ENCODE measurements around the gene ASCL4. TPM values are rescaled to one million over a fixed set of nuclear protein-coding genes. Genes with fewer than 3 reads are reported as not detected.

The ASCL4 gene
- total and polyA plus RNA-seq, 2 of the 8 experiments (the other 6 are each of a cell fraction or from before 2014, with no cell fraction given), result not detected

DNA sequence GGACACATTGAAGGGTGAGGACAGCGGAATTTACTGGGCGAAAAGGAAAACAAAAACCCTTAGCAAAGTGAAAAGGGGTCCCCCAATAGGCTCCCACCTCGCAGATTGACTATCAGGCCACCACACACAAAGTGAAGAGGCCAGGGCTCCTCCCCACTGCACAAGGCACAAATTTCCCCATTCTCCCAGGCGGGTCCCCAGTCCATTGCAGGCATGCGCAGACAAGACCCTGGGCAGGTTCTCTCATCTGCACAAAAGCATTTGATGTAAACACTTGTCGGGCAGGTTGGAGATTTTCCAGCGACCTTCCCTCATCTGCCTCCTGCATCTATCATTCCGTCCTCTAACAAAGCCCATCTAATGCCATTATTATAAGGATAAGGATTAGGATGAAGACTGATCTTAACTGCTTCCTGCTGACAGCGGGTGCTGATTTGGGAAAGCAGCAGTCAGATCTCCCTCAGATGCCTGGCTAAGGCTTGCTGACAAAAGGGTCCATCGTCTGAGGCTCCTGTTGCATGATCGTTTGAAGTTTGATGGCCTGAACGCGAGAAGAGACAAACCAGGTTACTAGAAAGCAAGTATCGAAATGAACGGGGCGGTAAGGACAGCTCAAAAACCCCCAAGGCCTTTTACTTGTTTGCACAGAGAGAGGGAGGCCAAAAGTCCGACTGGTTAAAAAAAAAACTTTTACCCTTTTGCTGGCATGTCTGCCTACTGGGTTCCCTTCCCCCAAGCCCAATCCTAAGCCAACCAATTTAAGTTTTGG, 14.4 kb downstream of the ASCL4 start:
- H3K18ac ChIP-seq (ENCODE audit: extremely low read depth, low read length), result no peak overlapping the region
- no peak overlapping the region for H3K4me3 ChIP-seq (ENCODE audit: extremely low read depth in 1 of 4, insufficient read depth in 2 of 4, low read depth in 3 of 4, low read length in 4 of 4)
- no peak overlapping the region for H3K23ac ChIP-seq (ENCODE audit: insufficient read length)
- H2BK120ac ChIP-seq (replicated peaks; ENCODE audit: low read depth, low read length), result no peak overlapping the region
- no peak overlapping the region for H2BK5ac ChIP-seq (ENCODE audit: low read depth, low read length)
- no peak overlapping the region for H2BK15ac ChIP-seq (ENCODE audit: low read length)
- no peaks in the 10 kb centered on the region for H3K79me1 ChIP-seq (ENCODE audit: low read depth, low read length)
- POLR2A ChIA-PET (ENCODE audit: partially characterized antibody), result no interaction called here
- no peaks in the 10 kb centered on the region for H3K4me1 ChIP-seq (replicated peaks in 1 of 4; ENCODE audit: control insufficient read depth in 3 of 4, insufficient read depth in 4 of 4, low read length in 3 of 4)
- H2BK20ac ChIP-seq (ENCODE audit: low read length), result no peak overlapping the region
- H3K79me2 ChIP-seq (ENCODE audit: control insufficient read depth in 1 of 2, insufficient read depth in 2 of 2, low read length in 2 of 2), result no peaks in the 10 kb centered on the region
- FAIRE-seq (no peak), DNase-seq (ENCODE audit: low read depth in 1 of 2, low spot score in 2 of 2) (no peak)
- no peak overlapping the region for H3K4ac ChIP-seq (replicated peaks; ENCODE audit: insufficient read length, low read depth, low read length)
- CTCF ChIA-PET (ENCODE audit: partially characterized antibody), result interaction anchor here (2.3 kb wide), 1 partner anchor 13 kb away, joined by 11 read pairs; the partner anchor contains the start of gene ASCL4
- no peak overlapping the region for H3K9ac ChIP-seq (replicated peaks in 1 of 4; ENCODE audit: extremely low read depth in 1 of 4, low read depth in 3 of 4, low read length in 3 of 4)
- 89% methylated on average over 17 of the region's 17 CpGs; no CpG with 5 or more reads in 1 of the 2 experiments for WGBS, 2 experiments (ENCODE audit: extremely low coverage in 1 of 2, insufficient coverage in 1 of 2, insufficient read length in 1 of 2, insufficient replicate concordance in 2 of 2, low coverage in 1 of 2, low lambda C conversion rate in 2 of 2, missing lambda C conversion rate in 1 of 2)
- H3K14ac ChIP-seq (ENCODE audit: insufficient read length), result no peak overlapping the region
- no peak overlapping the region for H4K5ac ChIP-seq (ENCODE audit: insufficient read length, low read depth, low read length)
- H3K9me3 ChIP-seq (ENCODE audit: insufficient read depth in 2 of 2, low read depth in 1 of 2, low read length in 1 of 2), result peaks cover 0 to 10% of the 10 kb centered on the region in 2 experiments; a peak in 2 of 4 replicates
- H3K36me3 ChIP-seq (ENCODE audit: control insufficient read depth in 2 of 4, insufficient read depth in 4 of 4, low read length in 3 of 4), result no peaks in the 10 kb centered on the region
- no peak overlapping the region for H4K91ac ChIP-seq (replicated peaks; ENCODE audit: insufficient read length, low read length)
- no peak overlapping the region for H2BK12ac ChIP-seq (ENCODE audit: low read depth, low read length)
- H4K20me1 ChIP-seq (replicated peaks in 1 of 2; ENCODE audit: control insufficient read depth in 1 of 2, insufficient read depth in 2 of 2, low read length in 2 of 2), result no peaks in the 10 kb centered on the region
- no peaks in the 10 kb centered on the region; the same call in 1 of the 2 replicates for H3K23me2 ChIP-seq (ENCODE audit: low read depth, low read length)
- H2AFZ ChIP-seq (ENCODE audit: low read length), result peak overlapping the region; percentile 39; the same call in 1 of the 2 replicates
- no peak overlapping the region for H3K27ac ChIP-seq (ENCODE audit: low read depth, low read length)
- H3K4me2 ChIP-seq (ENCODE audit: insufficient read depth in 1 of 2, low read depth in 2 of 2, low read length in 2 of 2), result no peak overlapping the region
- no peak overlapping the region for H2AK5ac ChIP-seq (ENCODE audit: low read depth, low read length)
- H4K8ac ChIP-seq (ENCODE audit: extremely low read depth, insufficient read depth, low read length), result no peak overlapping the region
- H3K27me3 ChIP-seq (replicated peaks in 1 of 4; ENCODE audit: control insufficient read depth in 3 of 4, extremely low read depth in 1 of 4, insufficient read depth in 3 of 4, low read length in 3 of 4), result no peaks in the 10 kb centered on the region
- H3K56ac ChIP-seq (replicated peaks; ENCODE audit: insufficient read length, low read depth, low read length), result no peak overlapping the region
- TF ChIP-seq CBX5 (IDR thresholded peaks at IDR 0.05; ENCODE audit: low read depth, low read length), result no peak
- TF ChIP-seq SP2 (IDR thresholded peaks at IDR 0.05; ENCODE audit: low read length), result no peak
- no peak for TF ChIP-seq TAF1 (IDR thresholded peaks at IDR 0.05; ENCODE audit: low read depth, low read length)
- TF ChIP-seq POU5F1 (IDR thresholded peaks at IDR 0.05; ENCODE audit: low read depth, low read length), result no peak
- no peak for TF ChIP-seq CEBPB (IDR thresholded peaks at IDR 0.05; ENCODE audit: low read depth, low read length)
- TF ChIP-seq TCF12 (IDR thresholded peaks at IDR 0.05; ENCODE audit: low read depth, low read length), result no peak
- TF ChIP-seq HDAC6 (IDR thresholded peaks at IDR 0.05; ENCODE audit: low read depth, low read length), result no peak
- TF ChIP-seq EP300 (IDR thresholded peaks at IDR 0.05; ENCODE audit: borderline replicate concordance in 1 of 2, low read depth in 2 of 2, low read length in 2 of 2), result no peak
- no peak for TF ChIP-seq TBP (IDR thresholded peaks at IDR 0.05; ENCODE audit: low read depth, low read length)
- TF ChIP-seq KDM4A (IDR thresholded peaks at IDR 0.05; ENCODE audit: low read depth, low read length, severe bottlenecking), result no peak
- no peak for TF ChIP-seq NANOG (IDR thresholded peaks at IDR 0.05; ENCODE audit: insufficient read depth, low read depth, low read length, poor library complexity, severe bottlenecking)

Measured in H1 (cell line).